ENCODE results near the gene TNRC6C.
"Not testable (repeated sequence)": the region's sequence is repeated elsewhere in the genome, so short reads cannot be mapped to it uniquely, and the experiment has no call there.

DNA sequence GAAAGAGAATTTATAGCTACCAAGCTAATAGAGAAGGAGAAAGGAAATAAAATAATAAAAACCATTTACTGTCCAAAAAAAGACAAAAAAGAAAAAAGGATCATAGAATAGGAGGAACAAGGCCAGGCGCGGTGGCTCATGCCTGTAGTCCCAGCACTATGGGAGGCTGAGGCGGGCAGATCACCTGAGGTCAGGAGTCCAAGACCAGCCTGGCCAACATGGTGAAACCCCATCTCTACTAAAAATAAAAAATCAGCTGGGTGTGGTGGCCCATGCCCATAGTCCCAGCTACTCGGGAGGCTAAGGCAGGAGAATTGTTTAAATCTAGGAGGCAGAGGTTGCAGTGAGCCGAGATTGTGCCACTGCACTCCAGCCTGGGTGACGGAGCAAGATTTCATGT, 23.9 kb downstream of the TNRC6C start:
- TF ChIP-seq, protein P1, sequence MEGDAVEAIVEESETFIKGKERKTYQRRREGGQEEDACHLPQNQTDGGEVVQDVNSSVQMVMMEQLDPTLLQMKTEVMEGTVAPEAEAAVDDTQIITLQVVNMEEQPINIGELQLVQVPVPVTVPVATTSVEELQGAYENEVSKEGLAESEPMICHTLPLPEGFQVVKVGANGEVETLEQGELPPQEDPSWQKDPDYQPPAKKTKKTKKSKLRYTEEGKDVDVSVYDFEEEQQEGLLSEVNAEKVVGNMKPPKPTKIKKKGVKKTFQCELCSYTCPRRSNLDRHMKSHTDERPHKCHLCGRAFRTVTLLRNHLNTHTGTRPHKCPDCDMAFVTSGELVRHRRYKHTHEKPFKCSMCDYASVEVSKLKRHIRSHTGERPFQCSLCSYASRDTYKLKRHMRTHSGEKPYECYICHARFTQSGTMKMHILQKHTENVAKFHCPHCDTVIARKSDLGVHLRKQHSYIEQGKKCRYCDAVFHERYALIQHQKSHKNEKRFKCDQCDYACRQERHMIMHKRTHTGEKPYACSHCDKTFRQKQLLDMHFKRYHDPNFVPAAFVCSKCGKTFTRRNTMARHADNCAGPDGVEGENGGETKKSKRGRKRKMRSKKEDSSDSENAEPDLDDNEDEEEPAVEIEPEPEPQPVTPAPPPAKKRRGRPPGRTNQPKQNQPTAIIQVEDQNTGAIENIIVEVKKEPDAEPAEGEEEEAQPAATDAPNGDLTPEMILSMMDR (IDR thresholded peaks at IDR 0.05) = not testable (repeated sequence)
- TF ChIP-seq EP300, POLR2A (IDR thresholded peaks at IDR 0.05): not testable (repeated sequence)

All from sigmoid colon (tissue), 4 donors.